IPS-18a (cell line): ENCODE measurements around the gene CLIP4.
A peak's percentile ranks its signal among the peaks of the same experiment; 100 is the strongest.
"Not testable (repeated sequence)": the region's sequence is repeated elsewhere in the genome, so short reads cannot be mapped to it uniquely, and the experiment has no call there.

Experiments used
- H3K27ac ChIP-seq: one replicate; pipeline ENCODE4 v1.5.1; 2013; ENCODE audit warnings: low read length
- H3K27me3 ChIP-seq: one replicate; pipeline ENCODE4 v1.6.1; 2013; ENCODE audit warnings: mild to moderate bottlenecking, low read length; ENCODE audit not compliant: control insufficient read depth, insufficient read depth
- H3K36me3 ChIP-seq: one replicate; pipeline ENCODE4 v1.6.1; 2013; ENCODE audit warnings: low read depth, low read length; ENCODE audit not compliant: control insufficient read depth
- H3K4me1 ChIP-seq: one replicate; pipeline ENCODE4 v1.6.1; 2013; ENCODE audit warnings: low read depth, low read length; ENCODE audit not compliant: control insufficient read depth
- H3K4me3 ChIP-seq: one replicate; pipeline ENCODE4 v1.5.1; 2013; ENCODE audit warnings: low read length
- H3K9ac ChIP-seq: one replicate; pipeline ENCODE4 v1.6.1; 2013; ENCODE audit warnings: mild to moderate bottlenecking, low read length, moderate library complexity
- H3K9me3 ChIP-seq: one replicate; pipeline ENCODE4 v1.6.1; 2013; ENCODE audit warnings: low read depth, low read length; ENCODE audit not compliant: control insufficient read depth

The CLIP4 gene

DNA sequence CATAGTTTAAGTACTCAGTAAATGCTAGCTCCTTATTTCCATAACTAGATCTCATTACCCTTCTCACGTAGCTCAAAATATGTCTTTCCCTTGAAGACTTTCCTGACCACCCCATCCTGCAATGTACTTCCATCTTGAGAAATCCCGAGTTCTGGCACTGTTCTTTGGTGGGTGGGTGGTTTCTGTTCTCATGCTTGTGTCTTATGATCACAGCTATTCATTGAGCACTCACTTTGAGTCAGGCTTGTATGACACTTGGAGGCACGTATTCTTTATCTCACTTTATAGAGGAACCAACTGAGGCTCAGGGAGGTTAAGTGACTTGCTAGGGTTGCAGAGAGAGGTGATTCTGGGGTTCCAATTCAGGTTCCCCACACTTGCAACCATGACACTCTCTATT is 9.0 kb upstream of the CLIP4 start:
- Histone ChIP-seq H3K9me3 (no peaks in the 10 kb centered on the region), H3K27ac (no peak overlapping the region), H3K27me3 (no peaks in the 10 kb centered on the region), H3K4me3 (no peak overlapping the region), H3K4me1 (no peaks in the 10 kb centered on the region), H3K36me3 (no peaks in the 10 kb centered on the region), H3K9ac (no peak overlapping the region)

DNA sequence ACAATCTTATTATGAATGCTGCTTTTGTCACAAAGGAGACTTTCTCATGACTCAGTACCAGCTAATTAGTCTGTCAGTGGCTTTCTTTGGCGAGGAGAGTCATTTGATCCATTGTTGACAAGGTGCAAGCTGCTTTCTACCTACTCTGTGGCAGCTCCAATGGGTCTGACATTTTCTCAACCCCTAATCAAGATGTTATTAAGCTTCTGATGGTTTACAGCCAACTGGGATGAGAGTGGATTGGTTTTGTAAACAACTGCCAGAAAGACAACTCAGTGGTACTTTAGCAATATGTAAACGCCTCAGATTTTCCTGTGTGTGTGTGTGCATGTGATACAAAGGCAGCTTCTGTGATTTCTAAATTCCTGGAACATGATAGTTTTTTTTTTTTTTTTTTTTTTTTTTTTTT is 8.2 kb upstream of the CLIP4 start:
- Histone ChIP-seq H3K9me3 (no peaks in the 10 kb centered on the region), H3K9ac (no peak overlapping the region), H3K4me3 (no peak overlapping the region), H3K27me3 (no peaks in the 10 kb centered on the region), H3K4me1 (no peaks in the 10 kb centered on the region), H3K36me3 (no peaks in the 10 kb centered on the region), H3K27ac (no peak overlapping the region)

- H3K36me3 ChIP-seq, H3K9ac ChIP-seq, H3K4me3 ChIP-seq, H3K27ac ChIP-seq, H3K4me1 ChIP-seq, H3K27me3 ChIP-seq, H3K9me3 ChIP-seq: not testable (repeated sequence)
These were observed 7.7 kb upstream of the CLIP4 start for GRCh38 chr2:29107547-29107946.

- Histone ChIP-seq H3K4me1 (no peaks in the 10 kb centered on the region), H3K4me3 (no peak overlapping the region), H3K36me3 (no peaks in the 10 kb centered on the region), H3K27me3 (peaks cover 10% of the 10 kb centered on the region), H3K27ac (no peak overlapping the region), H3K9me3 (no peaks in the 10 kb centered on the region), H3K9ac (no peak overlapping the region)
These were observed 7.0 kb upstream of the CLIP4 start for GRCh38 chr2:29108225-29108624.

GRCh38 chr2:29109246-29109645 is 6.0 kb upstream of the CLIP4 start:
- Histone ChIP-seq H3K27me3 (peaks cover 21% of the 10 kb centered on the region), H3K9me3 (no peaks in the 10 kb centered on the region), H3K9ac (no peak overlapping the region), H3K27ac (no peak overlapping the region), H3K4me1 (no peaks in the 10 kb centered on the region), H3K4me3 (no peak overlapping the region), H3K36me3 (no peaks in the 10 kb centered on the region)

- Histone ChIP-seq H3K9ac (no peak overlapping the region), H3K9me3 (no peaks in the 10 kb centered on the region), H3K27me3 (peaks cover 34% of the 10 kb centered on the region), H3K36me3 (no peaks in the 10 kb centered on the region), H3K4me3 (no peak overlapping the region), H3K27ac (no peak overlapping the region), H3K4me1 (no peaks in the 10 kb centered on the region)
These were observed 4.2 kb upstream of the CLIP4 start for GRCh38 chr2:29110916-29111535.

GRCh38 chr2:29112379-29112778 is 2.8 kb upstream of the CLIP4 start:
- H3K9me3 ChIP-seq = no peaks in the 10 kb centered on the region
- H3K27me3 ChIP-seq = peaks cover 48% of the 10 kb centered on the region
- H3K9ac ChIP-seq = no peak overlapping the region
- H3K27ac ChIP-seq = no peak overlapping the region
- no peaks in the 10 kb centered on the region for H3K36me3 ChIP-seq
- no peaks in the 10 kb centered on the region for H3K4me1 ChIP-seq
- H3K4me3 ChIP-seq = no peak overlapping the region

- H3K9me3 ChIP-seq = no peaks in the 10 kb centered on the region
- H3K4me3 ChIP-seq = no peak overlapping the region
- H3K27ac ChIP-seq = no peak overlapping the region
- no peaks in the 10 kb centered on the region for H3K36me3 ChIP-seq
- H3K27me3 ChIP-seq = peaks cover 56% of the 10 kb centered on the region
- no peaks in the 10 kb centered on the region for H3K4me1 ChIP-seq
- H3K9ac ChIP-seq = no peak overlapping the region
These were observed 2.1 kb upstream of the CLIP4 start for GRCh38 chr2:29113027-29113686.

GRCh38 chr2:29113891-29114321 is 1.3 kb upstream of the CLIP4 start:
- no peaks in the 10 kb centered on the region for H3K36me3 ChIP-seq
- no peak overlapping the region for H3K4me3 ChIP-seq
- no peak overlapping the region for H3K27ac ChIP-seq
- no peak overlapping the region for H3K9ac ChIP-seq
- peaks cover 58% of the 10 kb centered on the region for H3K27me3 ChIP-seq
- H3K9me3 ChIP-seq = no peaks in the 10 kb centered on the region
- H3K4me1 ChIP-seq = no peaks in the 10 kb centered on the region

DNA sequence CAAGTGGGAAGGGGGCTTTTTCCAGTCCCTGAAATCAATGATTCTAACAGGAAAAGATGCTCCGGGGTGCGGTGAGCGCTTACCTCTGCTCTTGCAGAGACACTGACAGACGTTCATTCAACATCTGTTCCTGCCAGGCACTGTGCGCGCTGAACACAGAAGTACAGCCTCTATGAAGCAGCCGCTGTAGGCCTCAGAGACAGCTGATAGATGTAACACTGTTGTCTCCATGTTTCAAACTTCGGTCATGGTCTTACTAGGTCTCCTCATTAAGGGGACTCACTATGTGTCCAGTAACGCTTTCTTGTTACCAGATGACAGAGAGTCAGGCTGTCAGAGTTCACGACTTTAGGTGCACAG is 649 bp upstream of the CLIP4 start:
- Histone ChIP-seq H3K27ac (no peak overlapping the region), H3K9ac (no peak overlapping the region), H3K27me3 (peaks cover 61% of the 10 kb centered on the region), H3K4me3 (peak overlapping the region; percentile 48), H3K9me3 (no peaks in the 10 kb centered on the region), H3K36me3 (no peaks in the 10 kb centered on the region), H3K4me1 (no peaks in the 10 kb centered on the region)

GRCh38 chr2:29115797-29116781 is 874 bp downstream of the CLIP4 start:
- H3K27me3 ChIP-seq = peaks cover 61% of the 10 kb centered on the region
- no peak overlapping the region for H3K9ac ChIP-seq
- no peak overlapping the region for H3K27ac ChIP-seq
- peak overlapping the region; percentile 60 for H3K4me3 ChIP-seq
- H3K4me1 ChIP-seq = no peaks in the 10 kb centered on the region
- no peaks in the 10 kb centered on the region for H3K36me3 ChIP-seq
- no peaks in the 10 kb centered on the region for H3K9me3 ChIP-seq
